Measurements from ENCODE around the gene CAPN15. TPM values are rescaled to one million over a fixed set of nuclear protein-coding genes. Genes with fewer than 3 reads are reported as not detected.

Gene CAPN15
- total RNA-seq, 1 experiment from 2014 or later = 76.4 TPM

GRCh38 chr16:539901-540530 lies 12.5 kb downstream of the CAPN15 start:
- Histone ChIP-seq H3K79me1 (ENCODE audit: insufficient read depth, low read depth, low read length, poor library complexity, severe bottlenecking) (peaks cover 4% of the 10 kb centered on the region), H2BK15ac (ENCODE audit: low read depth, low read length) (no peak overlapping the region), H3K9me3 (ENCODE audit: control insufficient read depth, low read depth, low read length) (no peaks in the 10 kb centered on the region), H4K20me1 (ENCODE audit: control insufficient read depth, insufficient read depth, insufficient read length) (no peaks in the 10 kb centered on the region), H2AK5ac (ENCODE audit: insufficient read length, low read length) (no peak overlapping the region), H2BK12ac (ENCODE audit: insufficient read length, low read depth, low read length) (no peak overlapping the region), H4K91ac (ENCODE audit: insufficient read length, low read depth, low read length) (no peak overlapping the region), H4K8ac (replicated peaks; ENCODE audit: insufficient read length, low read depth, low read length) (no peak overlapping the region), H3T11ph (ENCODE audit: low read length) (no peak overlapping the region), H3K23ac (ENCODE audit: insufficient read length, low read depth, low read length) (no peak overlapping the region), H3K9ac (ENCODE audit: extremely low read depth, insufficient read length, low read length) (no peak overlapping the region), H2BK5ac (ENCODE audit: insufficient read length, low read length) (no peak overlapping the region), H3K23me2 (ENCODE audit: insufficient read length, low read depth, low read length, poor library complexity, severe bottlenecking) (no peaks in the 10 kb centered on the region), H3K14ac (ENCODE audit: insufficient read depth, low read length) (no peak overlapping the region), H3K4ac (ENCODE audit: low read depth, low read length) (no peak overlapping the region), H3K4me2 (ENCODE audit: insufficient read depth, insufficient read length, low read length) (no peak overlapping the region), H3K27me3 (ENCODE audit: insufficient read depth, low read length) (no peaks in the 10 kb centered on the region), H2BK120ac (ENCODE audit: low read depth, low read length, poor library complexity, severe bottlenecking) (no peak overlapping the region), H3K4me1 (ENCODE audit: insufficient read depth, low read length) (no peaks in the 10 kb centered on the region), H2BK20ac (ENCODE audit: low read depth, low read length, poor library complexity, severe bottlenecking) (no peak overlapping the region), H3K18ac (ENCODE audit: insufficient read length, low read depth, low read length) (no peak overlapping the region), H3K27ac (ENCODE audit: insufficient read length, low read depth, low read length) (no peak overlapping the region), H3K56ac (ENCODE audit: insufficient read length, low read depth, low read length) (no peak overlapping the region), H2AFZ (ENCODE audit: low read length) (no peak overlapping the region), H3K79me2 (ENCODE audit: insufficient read depth, low read length) (no peaks in the 10 kb centered on the region; the same call in 1 of the 2 replicates), H4K5ac (ENCODE audit: insufficient read length, low read depth, low read length) (no peak overlapping the region)
- no peaks in the 10 kb centered on the region for H3K9me3 Mint-ChIP-seq
- no CpG with 5 or more reads among the region's 34 CpGs for WGBS (ENCODE audit: extremely low coverage, insufficient read length, low lambda C conversion rate)
- peak overlapping the region in 1 of 3 experiments; percentile 68; a peak in 1 of 7 replicates for H3K27ac Mint-ChIP-seq
- H3K27me3 Mint-ChIP-seq (ENCODE audit: low read depth) = no peaks in the 10 kb centered on the region
- DNase-seq = no peak
- TF ChIP-seq CTCF (conservative IDR thresholded peaks at IDR 0.05) = no peak
- no peaks in the 10 kb centered on the region for H3K4me1 Mint-ChIP-seq
- H3K4me3 Mint-ChIP-seq = no peak overlapping the region
- H3K36me3 Mint-ChIP-seq (ENCODE audit: insufficient read depth in 1 of 3, low read depth in 3 of 3) = peaks cover 3 to 15% (median 6%) of the 10 kb centered on the region in 3 experiments; a peak in 6 of 7 replicates

Data from H9 (cell line).